Common myeloid progenitor, CD34-positive (primary cell): Measurements from ENCODE around the gene NFIA.
A peak's percentile ranks its signal among the peaks of the same experiment; 100 is the strongest.

Source experiments
- CTCF ChIA-PET: fragments of 350-600 bp; sonication (Branson Sonifier 250); formaldehyde crosslinking; loops from one replicate; lab custom pipeline; 2021; ENCODE audit warnings: antibody characterized with exemption; lab: Charles Lee
- POLR2A ChIA-PET: fragments of 350-600 bp; sonication (Branson Sonifier 250); formaldehyde crosslinking; loops from one replicate; lab custom pipeline; 2021; ENCODE audit warnings: antibody characterized with exemption; lab: Charles Lee
- DNase-seq, 3 donors: peaks; one replicate each; pipeline versions ENCODE4 v3.0.0 to v3.0.0-alpha.2; 2013
- H3K27ac ChIP-seq, 2 experiments: 1 replicate in 1 of 2; 2 replicates in 1 of 2; pipeline ENCODE4 v1.7.0; 2013; ENCODE audit warnings: inconsistent platforms in 2 of 2, low read length in 2 of 2, mild to moderate bottlenecking in 2 of 2, low read depth in 1 of 2, moderate library complexity in 1 of 2; ENCODE audit not compliant: severe bottlenecking in 2 of 2, insufficient read depth in 1 of 2, poor library complexity in 1 of 2
- H3K27me3 ChIP-seq, 5 experiments: replicated peaks in 2 of 5; 1 replicate in 3 of 5; 2 replicates in 2 of 5; pipeline versions ENCODE4 v1.6.1 to v1.7.0; 2013; ENCODE audit warnings: low read length in 4 of 5, mild to moderate bottlenecking in 2 of 5, moderate library complexity in 2 of 5, inconsistent platforms in 1 of 5; ENCODE audit not compliant: insufficient read depth in 5 of 5, control insufficient read depth in 4 of 5
- H3K36me3 ChIP-seq, 4 experiments: 1 replicate in 2 of 4; 2 replicates in 2 of 4; pipeline versions ENCODE4 v1.6.1 to v1.7.0; 2013; ENCODE audit warnings: low read length in 3 of 4, control low read depth in 1 of 4, mild to moderate bottlenecking in 1 of 4; ENCODE audit not compliant: control insufficient read depth in 4 of 4, insufficient read depth in 4 of 4
- H3K4me1 ChIP-seq, 4 experiments: 1 replicate in 3 of 4; 2 replicates in 1 of 4; pipeline versions ENCODE4 v1.6.1 to v1.7.1; 2013; ENCODE audit warnings: low read length in 3 of 4, mild to moderate bottlenecking in 3 of 4, control low read depth in 1 of 4, inconsistent platforms in 1 of 4, moderate library complexity in 1 of 4; ENCODE audit not compliant: control insufficient read depth in 4 of 4, insufficient read depth in 4 of 4; ENCODE audit errors: control extremely low read depth in 1 of 4
- H3K4me3 ChIP-seq, 7 experiments: 1 replicate in 4 of 7; 2 replicates in 3 of 7; pipeline versions ENCODE4 v1.5.1 to v1.7.0; 2013; ENCODE audit warnings: mild to moderate bottlenecking in 7 of 7, low read length in 6 of 7, moderate library complexity in 6 of 7, inconsistent platforms in 2 of 7, low read depth in 2 of 7, control low read depth in 1 of 7; ENCODE audit not compliant: insufficient read depth in 4 of 7, control insufficient read depth in 1 of 7; ENCODE audit errors: extremely low read depth in 1 of 7
- H3K9me3 ChIP-seq, 5 experiments: 1 replicate in 4 of 5; 2 replicates in 1 of 5; pipeline versions ENCODE4 v1.6.1 to v1.7.1; 2013; ENCODE audit warnings: low read length in 4 of 5, mild to moderate bottlenecking in 2 of 5, inconsistent platforms in 1 of 5, low read depth in 1 of 5, moderate library complexity in 1 of 5; ENCODE audit not compliant: control insufficient read depth in 4 of 5, insufficient read depth in 2 of 5; ENCODE audit errors: control extremely low read depth in 1 of 5
- WGBS: methylation state at CpG from one replicate; pipeline ENCODE4 v1.1.5; 2013; ENCODE audit not compliant: insufficient coverage; 5-methylcytosine and 5-hydroxymethylcytosine counted together

NFIA gene

DNA sequence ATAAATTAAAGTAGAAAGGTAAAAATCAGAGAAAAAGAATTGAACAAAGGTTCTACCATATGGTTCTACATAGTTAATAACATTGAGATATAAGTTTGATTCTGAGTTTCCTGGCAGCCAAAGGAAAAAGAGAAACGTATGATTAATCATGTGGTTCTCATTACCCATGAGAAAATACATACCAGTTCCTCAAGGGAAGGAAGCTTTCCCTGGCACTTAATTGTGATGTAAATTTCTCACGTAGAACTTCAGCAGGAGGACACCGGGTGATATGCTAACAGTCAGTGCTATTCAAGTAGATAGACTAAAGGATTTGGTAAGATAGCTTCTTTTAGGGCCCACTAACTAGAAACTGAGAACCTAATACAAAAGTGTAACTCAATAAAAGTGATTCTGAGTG lies 218.5 kb downstream of the NFIA start:
- Histone ChIP-seq H3K4me3 (no peak overlapping the region), H3K4me1 (peaks cover 0 to 21% (median 7%) of the 10 kb centered on the region in 4 experiments), H3K36me3 (no peaks in the 10 kb centered on the region), H3K9me3 (peaks cover 0 to 3% (median 0%) of the 10 kb centered on the region in 5 experiments), H3K27ac (no peak overlapping the region), H3K27me3 (no peaks in the 10 kb centered on the region)
- ChIA-PET CTCF (interaction anchor here (3.2 kb wide), 1 partner anchor 37 kb away, joined by 9 read pairs; no protein-coding TSS in a partner anchor), POLR2A (no interaction called here)
- DNase-seq = no peak
- WGBS = no CpG with 5 or more reads among the region's 3 CpGs

GRCh38 chr1:61301824-61302657 lies 219.7 kb downstream of the NFIA start:
- peak in 2 of 3 donors; percentile 84 to 86 for DNase-seq
- CTCF ChIA-PET = interaction anchor here (3.2 kb wide), 1 partner anchor 36 kb away, joined by 9 read pairs; no protein-coding TSS in a partner anchor
- 100% methylated on average over 1 of the region's 4 CpGs for WGBS

DNA sequence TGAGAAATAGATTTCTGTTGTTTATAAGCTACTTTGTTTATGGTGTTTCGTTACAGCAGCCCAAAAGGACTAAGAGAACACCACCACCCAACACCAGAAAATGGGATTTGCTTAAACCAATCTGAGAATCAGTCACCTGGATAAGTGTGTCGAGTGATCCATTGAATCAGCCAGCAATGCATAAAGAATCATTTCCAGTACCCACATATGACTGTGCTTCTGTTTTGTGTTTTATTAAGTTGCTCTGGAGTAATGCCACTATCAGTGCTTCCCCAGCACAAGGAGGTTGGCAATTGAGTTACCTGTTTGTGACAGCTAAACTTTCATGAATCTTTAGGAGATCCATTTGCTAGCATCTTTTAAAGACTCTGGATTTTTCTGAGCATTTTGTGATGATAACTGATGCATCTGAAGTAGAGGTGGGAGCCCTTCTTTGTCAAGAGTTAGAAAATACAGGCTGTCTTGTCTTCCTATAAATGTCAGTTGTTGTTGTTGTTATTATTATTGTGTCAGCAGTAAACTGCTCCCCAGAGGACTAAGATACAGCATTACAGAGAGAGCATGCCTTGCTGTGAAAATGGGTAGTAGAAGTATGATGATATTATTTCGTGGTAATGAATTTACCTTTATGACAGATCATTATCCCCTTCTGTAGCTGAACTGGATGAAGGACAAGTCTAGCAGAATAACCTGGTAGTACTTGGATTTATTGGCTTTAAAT lies 225.2 kb downstream of the NFIA start:
- no peak overlapping the region for H3K4me3 ChIP-seq
- H3K27ac ChIP-seq = no peak overlapping the region
- POLR2A ChIA-PET = no interaction called here
- H3K27me3 ChIP-seq = no peaks in the 10 kb centered on the region
- CTCF ChIA-PET = interaction anchor here (0.9 to 1.5 kb wide), 2 partner anchors 8 to 25 kb away, joined by 3 to 4 read pairs; no protein-coding TSS in a partner anchor
- no peaks in the 10 kb centered on the region for H3K36me3 ChIP-seq
- DNase-seq = no peak
- no peaks in the 10 kb centered on the region for H3K9me3 ChIP-seq
- H3K4me1 ChIP-seq = no peaks in the 10 kb centered on the region
- WGBS = no CpG with 5 or more reads among the region's 3 CpGs

More at GRCh38 chr1:61301824-61302657, 219.7 kb downstream of the NFIA start:
- no peak overlapping the region for H3K27ac ChIP-seq
- POLR2A ChIA-PET = no interaction called here
- no peaks in the 10 kb centered on the region for H3K36me3 ChIP-seq
- H3K27me3 ChIP-seq = no peaks in the 10 kb centered on the region
- H3K4me3 ChIP-seq = no peak overlapping the region
- H3K4me1 ChIP-seq = peaks cover 0 to 21% (median 7%) of the 10 kb centered on the region in 4 experiments
- H3K9me3 ChIP-seq = peaks cover 0 to 3% (median 0%) of the 10 kb centered on the region in 5 experiments

DNA sequence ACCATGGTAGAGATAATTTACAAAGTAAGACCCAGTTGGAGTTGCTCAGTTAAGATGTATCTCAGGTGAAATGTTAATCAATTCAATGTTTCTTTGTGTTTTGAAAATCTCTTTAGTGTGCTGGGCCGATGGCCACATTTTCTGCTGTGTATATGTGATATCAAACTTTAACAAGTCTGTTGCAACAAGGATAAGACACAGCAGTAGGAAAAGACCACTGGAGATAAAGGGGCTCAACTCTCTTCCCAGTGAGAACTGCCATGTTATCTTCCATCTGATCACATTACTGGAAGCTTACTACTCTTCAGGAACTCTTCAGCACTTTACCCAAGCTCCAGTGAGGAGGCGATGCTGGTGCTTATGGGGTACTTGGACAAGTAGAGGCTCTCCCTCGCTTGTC lies 227.7 kb downstream of the NFIA start:
- peaks cover 0 to 5% (median 2%) of the 10 kb centered on the region in 4 experiments for H3K36me3 ChIP-seq
- no peaks in the 10 kb centered on the region for H3K9me3 ChIP-seq
- 96% methylated on average over 2 of the region's 3 CpGs for WGBS
- no peaks in the 10 kb centered on the region for H3K4me1 ChIP-seq
- CTCF ChIA-PET = no interaction called here
- DNase-seq = no peak
- H3K27ac ChIP-seq = no peak overlapping the region
- POLR2A ChIA-PET = no interaction called here
- no peak overlapping the region for H3K4me3 ChIP-seq
- H3K27me3 ChIP-seq = no peaks in the 10 kb centered on the region

DNA sequence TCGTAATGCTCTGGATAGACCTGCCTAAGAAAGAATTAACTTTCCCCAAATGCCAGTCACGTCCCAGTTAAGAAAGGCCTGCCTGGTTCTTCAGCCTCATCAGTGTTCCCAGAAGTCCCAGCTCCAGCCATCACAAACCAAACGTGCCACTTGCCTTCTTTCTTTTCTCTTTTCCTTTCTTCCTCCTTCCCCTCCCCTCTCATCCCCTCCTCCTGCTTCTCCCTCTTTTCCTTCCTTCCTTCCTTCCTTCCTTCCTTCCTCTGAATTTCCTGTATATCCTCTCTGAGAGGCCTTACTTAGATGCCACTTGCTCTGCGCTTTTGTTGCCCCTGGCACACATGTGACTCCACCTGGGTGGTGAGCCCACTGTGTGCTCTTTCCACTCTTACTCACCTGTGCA lies 228.2 kb downstream of the NFIA start:
- WGBS = 100% methylated on average over 3 of the region's 4 CpGs
- Histone ChIP-seq H3K36me3 (peaks cover 0 to 5% (median 2%) of the 10 kb centered on the region in 4 experiments), H3K4me1 (no peaks in the 10 kb centered on the region), H3K27ac (no peak overlapping the region), H3K4me3 (no peak overlapping the region), H3K9me3 (no peaks in the 10 kb centered on the region), H3K27me3 (no peaks in the 10 kb centered on the region)
- CTCF ChIA-PET = no interaction called here
- POLR2A ChIA-PET = no interaction called here
- DNase-seq = no peak

DNA sequence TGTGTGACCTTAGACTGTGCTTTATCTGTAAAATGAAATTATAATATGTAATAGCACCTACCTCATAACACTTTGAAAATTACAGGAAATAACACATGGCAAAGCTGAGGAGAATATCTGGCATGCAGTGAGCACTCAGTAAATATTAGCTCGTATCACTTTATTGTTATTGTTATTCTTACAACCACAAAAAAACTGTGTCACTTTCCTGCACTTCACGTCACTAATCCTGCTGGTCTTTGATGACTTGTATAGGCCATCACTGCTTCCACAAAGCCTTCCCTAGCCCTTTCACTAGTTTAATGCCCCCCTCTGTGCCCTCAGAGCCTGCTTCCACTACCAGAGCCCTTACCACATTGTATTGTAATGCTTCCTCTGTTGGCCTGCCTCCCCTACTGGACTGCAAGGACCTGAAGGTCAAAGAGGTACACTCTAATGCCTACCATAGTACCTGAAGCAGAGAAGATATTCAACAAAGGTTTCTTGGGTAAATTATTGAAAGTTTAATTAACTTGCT lies 231.6 kb downstream of the NFIA start:
- no peak overlapping the region for H3K27ac ChIP-seq
- ChIA-PET POLR2A (no interaction called here), CTCF (no interaction called here)
- 89% methylated on average over 2 of the region's 2 CpGs for WGBS
- peaks cover 0 to 5% (median 2%) of the 10 kb centered on the region in 4 experiments for H3K36me3 ChIP-seq
- H3K9me3 ChIP-seq = no peaks in the 10 kb centered on the region
- H3K27me3 ChIP-seq = no peaks in the 10 kb centered on the region
- DNase-seq = no peak
- peaks cover 0 to 13% (median 4%) of the 10 kb centered on the region in 4 experiments for H3K4me1 ChIP-seq
- no peak overlapping the region for H3K4me3 ChIP-seq
